Skeletal muscle satellite cell (primary cell): Measurements from ENCODE around the gene PPFIBP1.

Source experiments
- H3K27me3 ChIP-seq: 2 replicates; pipeline ENCODE4 v1.7.0; 2013; ENCODE audit warnings: low read length; ENCODE audit not compliant: control insufficient read depth, insufficient read depth
- H3K36me3 ChIP-seq: 2 replicates; pipeline ENCODE4 v1.7.0; 2013; ENCODE audit warnings: mild to moderate bottlenecking, control low read depth, low read length; ENCODE audit not compliant: insufficient read depth
- H3K4me1 ChIP-seq: 2 replicates; pipeline ENCODE4 v1.7.0; 2013; ENCODE audit warnings: low read length; ENCODE audit not compliant: control insufficient read depth, insufficient read depth
- H3K4me2 ChIP-seq: 2 replicates; pipeline ENCODE4 v1.7.0; 2013; ENCODE audit warnings: mild to moderate bottlenecking, low read length
- H3K4me3 ChIP-seq: 2 replicates; pipeline ENCODE4 v1.7.0; 2013; ENCODE audit warnings: low read length
- H3K9ac ChIP-seq: 2 replicates; pipeline ENCODE4 v1.7.0; 2013; ENCODE audit warnings: mild to moderate bottlenecking, low read depth, low read length, moderate library complexity
- H3K9me3 ChIP-seq: replicated peaks from 2 replicates; pipeline ENCODE4 v1.7.0; 2013; ENCODE audit warnings: mild to moderate bottlenecking, control low read depth, low read length

PPFIBP1 gene

DNA sequence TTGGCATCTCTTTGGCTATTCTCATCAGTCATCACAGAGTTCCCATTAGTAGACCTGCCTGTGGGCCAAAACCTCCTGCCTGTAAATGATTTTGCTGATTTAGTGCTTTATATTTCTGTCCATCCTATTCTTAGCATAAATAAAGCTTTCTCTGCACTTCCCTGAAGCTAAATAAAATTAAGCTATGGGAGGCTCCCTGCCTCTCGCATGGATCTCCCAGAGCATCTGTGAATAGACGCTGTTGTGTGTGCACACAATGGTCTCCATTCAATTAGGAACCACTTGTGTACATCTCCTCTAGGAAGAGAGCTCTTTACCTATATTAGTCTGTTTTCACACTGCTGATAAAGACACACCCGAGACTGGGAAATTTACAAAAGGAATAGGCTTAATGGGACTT lies 80.4 kb downstream of the PPFIBP1 start:
- H3K4me2 ChIP-seq: no peak overlapping the region
- peaks cover 4% of the 10 kb centered on the region for H3K36me3 ChIP-seq
- H3K9me3 ChIP-seq: no peaks in the 10 kb centered on the region
- no peak overlapping the region for H3K9ac ChIP-seq
- H3K27me3 ChIP-seq: no peaks in the 10 kb centered on the region
- peaks cover 42% of the 10 kb centered on the region for H3K4me1 ChIP-seq
- no peak overlapping the region for H3K4me3 ChIP-seq

DNA sequence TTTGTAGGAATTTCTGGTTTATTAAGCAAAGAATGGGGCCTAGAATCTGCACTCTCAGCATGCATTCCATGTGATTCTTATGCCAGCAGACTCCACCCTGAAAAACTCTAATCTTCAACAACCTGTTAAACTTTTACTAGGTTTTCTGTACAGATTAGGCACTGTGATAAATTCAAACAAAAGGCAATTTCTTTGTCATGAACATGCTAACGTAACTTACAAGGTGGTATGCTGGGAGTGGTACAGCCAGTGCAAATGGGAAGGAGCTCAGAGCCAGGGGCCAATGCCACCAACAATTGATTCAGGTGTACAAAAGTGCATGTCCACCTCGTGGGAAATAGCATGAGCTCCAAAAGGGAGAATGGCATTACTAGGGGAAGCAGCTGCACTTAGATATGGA lies 83.0 kb downstream of the PPFIBP1 start:
- H3K36me3 ChIP-seq: no peaks in the 10 kb centered on the region
- no peaks in the 10 kb centered on the region for H3K9me3 ChIP-seq
- no peaks in the 10 kb centered on the region for H3K27me3 ChIP-seq
- no peak overlapping the region for H3K4me2 ChIP-seq
- H3K9ac ChIP-seq: no peak overlapping the region
- H3K4me3 ChIP-seq: no peak overlapping the region
- H3K4me1 ChIP-seq: peaks cover 45% of the 10 kb centered on the region

DNA sequence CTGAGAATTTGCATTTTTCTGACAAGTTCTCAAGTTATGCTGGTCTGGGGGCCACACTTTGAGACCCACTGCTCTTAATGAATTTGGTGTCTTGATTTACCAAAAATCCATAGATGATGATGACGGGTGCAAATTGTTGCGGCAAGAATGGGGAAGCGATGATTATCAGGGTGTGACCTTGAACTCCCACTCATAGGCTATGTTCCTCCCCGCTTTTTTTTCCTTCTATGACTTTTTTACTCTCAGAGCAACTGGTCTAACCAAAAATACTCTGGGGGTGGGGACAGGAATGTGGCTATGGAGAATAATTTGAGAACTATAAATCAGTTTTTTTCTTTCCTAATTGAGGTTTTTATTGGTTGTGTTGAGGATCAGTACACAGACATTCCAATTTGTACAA lies 83.6 kb downstream of the PPFIBP1 start:
- Histone ChIP-seq H3K4me3 (no peak overlapping the region), H3K4me1 (peaks cover 45% of the 10 kb centered on the region), H3K27me3 (no peaks in the 10 kb centered on the region), H3K4me2 (peak overlapping the region; percentile 12), H3K9me3 (no peaks in the 10 kb centered on the region), H3K36me3 (no peaks in the 10 kb centered on the region), H3K9ac (peak overlapping the region; percentile 63)

DNA sequence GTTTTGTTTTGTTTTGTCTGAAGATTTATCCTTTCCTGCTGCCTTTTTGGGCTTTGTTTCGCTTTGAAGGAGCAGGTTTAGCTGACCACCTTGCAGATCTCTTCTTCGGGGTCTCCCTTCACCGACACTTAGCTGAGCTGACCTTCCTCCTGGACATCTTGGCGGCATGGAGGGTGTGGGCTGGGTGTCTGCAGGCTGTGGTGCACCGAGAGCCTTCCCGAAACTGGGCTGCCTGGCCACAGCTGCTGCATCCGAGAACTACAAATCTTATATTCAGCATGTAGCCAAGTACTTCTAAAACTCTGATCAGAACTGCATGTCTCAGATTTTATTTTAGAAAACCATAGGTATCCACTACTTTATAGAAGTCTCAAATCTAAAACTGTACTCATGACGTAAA lies 84.9 kb downstream of the PPFIBP1 start:
- Histone ChIP-seq H3K4me2 (peak overlapping the region; percentile 72), H3K4me3 (peak overlapping the region; percentile 53), H3K9me3 (no peaks in the 10 kb centered on the region), H3K27me3 (no peaks in the 10 kb centered on the region), H3K36me3 (no peaks in the 10 kb centered on the region), H3K4me1 (peaks cover 45% of the 10 kb centered on the region), H3K9ac (peak overlapping the region; percentile 63)

DNA sequence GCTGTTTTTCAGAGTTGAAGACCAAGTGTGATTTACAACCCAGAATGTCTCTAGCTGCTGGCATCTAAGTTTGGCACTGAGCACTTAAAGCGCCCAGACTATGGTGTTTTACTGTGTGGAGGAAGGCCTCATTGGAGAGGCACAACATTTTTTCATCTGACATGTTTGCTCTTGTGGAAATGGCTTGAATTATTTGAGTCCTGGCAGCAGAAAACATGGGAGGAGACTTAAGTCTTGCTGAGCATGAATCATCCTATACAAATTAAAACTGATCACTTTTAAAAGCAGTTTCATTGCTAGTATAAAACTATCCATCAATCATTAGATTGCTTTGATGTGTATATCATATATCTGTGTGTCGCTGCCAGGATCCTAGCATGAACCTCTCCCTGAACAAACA lies 86.4 kb downstream of the PPFIBP1 start:
- H3K36me3 ChIP-seq: no peaks in the 10 kb centered on the region
- peaks cover 58% of the 10 kb centered on the region for H3K4me1 ChIP-seq
- H3K9ac ChIP-seq: peak overlapping the region; percentile 16
- H3K27me3 ChIP-seq: no peaks in the 10 kb centered on the region
- no peaks in the 10 kb centered on the region for H3K9me3 ChIP-seq
- H3K4me3 ChIP-seq: peak overlapping the region; percentile 9
- H3K4me2 ChIP-seq: peak overlapping the region; percentile 30

DNA sequence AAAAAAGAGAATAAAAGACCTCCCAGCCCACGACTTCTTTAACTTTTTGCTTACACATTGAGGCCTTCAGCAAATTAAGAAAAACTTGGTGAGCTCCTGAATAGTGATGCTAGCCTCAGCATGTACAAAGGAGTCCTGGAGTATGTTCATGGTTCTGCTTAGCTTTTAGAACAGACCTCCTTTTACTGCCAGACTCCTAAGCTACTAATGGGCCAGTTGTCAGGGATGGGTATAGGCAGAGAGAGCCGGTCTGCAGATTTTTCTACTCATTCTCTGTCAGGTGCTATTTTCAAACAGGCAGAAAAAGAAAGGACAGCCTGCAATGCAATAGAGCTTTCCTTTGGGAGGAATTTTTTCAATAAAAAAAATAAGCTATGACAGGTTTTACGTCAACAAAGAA lies 90.4 kb downstream of the PPFIBP1 start:
- H3K9ac ChIP-seq: no peak overlapping the region
- H3K4me1 ChIP-seq: peaks cover 69% of the 10 kb centered on the region
- H3K27me3 ChIP-seq: no peaks in the 10 kb centered on the region
- H3K4me2 ChIP-seq: no peak overlapping the region
- H3K36me3 ChIP-seq: no peaks in the 10 kb centered on the region
- no peak overlapping the region for H3K4me3 ChIP-seq
- no peaks in the 10 kb centered on the region for H3K9me3 ChIP-seq

DNA sequence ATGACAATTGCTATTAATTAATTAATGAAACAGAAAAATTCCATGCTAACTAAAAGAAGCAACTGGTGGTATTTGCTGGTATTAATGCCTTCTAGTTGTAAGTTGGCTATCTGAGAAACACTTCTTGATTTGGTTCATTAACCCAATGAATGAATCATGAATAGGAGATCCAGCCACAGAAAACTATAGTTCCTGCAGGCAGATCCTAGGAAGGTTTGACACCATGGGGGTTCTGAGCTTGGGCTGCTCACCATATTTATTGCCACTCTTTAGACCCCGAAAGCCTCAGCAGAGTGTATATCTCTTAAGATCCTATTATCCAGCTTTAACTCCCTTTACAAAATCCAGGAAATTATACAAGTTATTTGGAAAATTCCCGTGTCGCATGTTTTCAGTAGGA lies 90.9 kb downstream of the PPFIBP1 start:
- peak overlapping the region; percentile 40 for H3K9ac ChIP-seq
- H3K4me1 ChIP-seq: peaks cover 69% of the 10 kb centered on the region
- no peaks in the 10 kb centered on the region for H3K36me3 ChIP-seq
- no peaks in the 10 kb centered on the region for H3K27me3 ChIP-seq
- peak overlapping the region; percentile 8 for H3K4me3 ChIP-seq
- peak overlapping the region; percentile 40 for H3K4me2 ChIP-seq
- no peaks in the 10 kb centered on the region for H3K9me3 ChIP-seq

DNA sequence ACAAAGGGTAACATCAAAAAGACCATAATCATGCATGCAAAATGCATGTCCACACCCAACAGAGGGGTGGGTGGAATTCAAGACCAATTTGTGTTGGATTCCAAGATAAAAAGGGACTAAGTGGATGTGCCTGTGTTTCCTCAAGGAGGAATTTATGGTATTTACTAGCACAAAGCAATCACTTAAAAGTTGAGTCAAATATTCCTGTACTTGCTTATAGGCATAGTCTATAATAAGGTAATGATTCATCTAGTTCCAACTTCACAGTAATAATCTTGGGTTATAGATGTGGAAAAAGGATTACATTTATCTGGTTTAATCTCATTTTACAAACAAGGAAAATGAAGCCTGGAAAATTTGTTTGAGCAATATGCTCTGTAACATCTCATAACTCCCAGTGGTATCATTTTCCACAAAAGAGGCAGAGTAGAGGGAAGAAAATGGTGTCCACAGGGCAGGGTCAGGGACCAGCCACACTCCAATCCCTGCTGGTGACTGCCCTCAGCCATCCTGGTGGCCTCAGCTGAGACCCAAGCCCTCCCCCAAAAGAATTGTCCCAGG lies 91.4 kb downstream of the PPFIBP1 start:
- Histone ChIP-seq H3K27me3 (no peaks in the 10 kb centered on the region), H3K4me3 (peak overlapping the region; percentile 8), H3K9ac (peak overlapping the region; percentile 54), H3K4me2 (peak overlapping the region; percentile 40), H3K36me3 (no peaks in the 10 kb centered on the region), H3K9me3 (no peaks in the 10 kb centered on the region), H3K4me1 (peaks cover 69% of the 10 kb centered on the region)

DNA sequence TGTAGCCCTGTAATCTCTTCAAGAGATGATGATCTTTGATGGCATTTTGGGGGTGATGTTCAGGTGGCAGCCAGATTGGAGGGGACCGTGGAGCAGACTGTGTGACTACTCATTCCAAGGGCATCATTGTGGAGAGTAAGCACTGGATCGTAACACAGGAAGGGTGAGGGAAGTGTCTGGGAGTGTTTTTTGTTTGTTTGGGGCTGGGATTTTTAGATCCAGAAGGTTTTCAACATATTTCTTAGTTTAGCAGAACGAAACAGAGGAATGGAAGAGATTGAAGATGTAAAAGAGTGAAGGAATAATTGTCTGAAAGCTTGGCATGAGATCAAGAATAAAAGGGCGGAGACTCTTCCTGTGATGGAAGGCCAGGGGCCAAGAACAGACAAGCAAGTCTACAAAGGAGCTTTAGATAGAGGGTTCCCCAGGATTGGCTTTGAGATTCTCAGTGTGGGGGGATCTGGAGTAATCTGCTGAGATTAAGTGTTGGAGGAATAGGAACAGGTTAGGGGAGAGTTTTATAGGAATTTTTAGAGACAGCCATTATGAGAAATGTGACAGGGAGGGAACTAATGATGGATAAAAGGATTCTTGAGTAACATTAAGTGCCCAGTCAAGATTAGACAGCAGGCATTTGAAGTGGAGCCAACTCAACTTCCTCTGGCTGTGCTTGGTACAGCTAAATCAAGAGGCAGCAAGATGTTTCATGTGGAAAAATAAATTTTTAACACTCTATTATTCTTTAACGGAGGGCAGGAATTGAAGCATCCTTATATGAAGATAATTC lies 92.5 kb downstream of the PPFIBP1 start:
- Histone ChIP-seq H3K4me1 (peaks cover 67% of the 10 kb centered on the region), H3K9ac (peak overlapping the region; percentile 54), H3K4me2 (no peak overlapping the region), H3K27me3 (no peaks in the 10 kb centered on the region), H3K4me3 (no peak overlapping the region), H3K36me3 (no peaks in the 10 kb centered on the region), H3K9me3 (no peaks in the 10 kb centered on the region)

DNA sequence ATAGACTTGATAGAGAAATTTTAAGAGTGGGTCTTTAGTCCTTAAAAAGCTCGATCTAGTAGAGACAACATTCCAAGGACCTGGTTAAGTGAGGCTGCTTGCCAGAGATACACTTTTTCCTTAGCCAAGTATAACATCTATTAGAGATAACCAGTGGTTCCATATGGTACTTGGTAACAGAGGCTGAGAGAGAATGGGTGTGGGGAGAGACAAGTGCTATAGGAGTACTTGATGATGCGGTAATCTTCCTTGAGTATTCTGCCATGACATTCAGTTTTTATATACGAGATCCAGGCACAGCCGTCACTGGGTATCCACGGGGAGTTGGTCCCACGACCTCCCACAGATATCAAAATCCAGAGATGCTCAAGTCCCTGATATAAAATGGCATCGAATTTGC lies 94.8 kb downstream of the PPFIBP1 start:
- no peaks in the 10 kb centered on the region for H3K27me3 ChIP-seq
- H3K9ac ChIP-seq: peak overlapping the region; percentile 46
- H3K36me3 ChIP-seq: no peaks in the 10 kb centered on the region
- H3K4me2 ChIP-seq: peak overlapping the region; percentile 12
- H3K9me3 ChIP-seq: no peaks in the 10 kb centered on the region
- H3K4me1 ChIP-seq: peaks cover 88% of the 10 kb centered on the region
- H3K4me3 ChIP-seq: no peak overlapping the region

DNA sequence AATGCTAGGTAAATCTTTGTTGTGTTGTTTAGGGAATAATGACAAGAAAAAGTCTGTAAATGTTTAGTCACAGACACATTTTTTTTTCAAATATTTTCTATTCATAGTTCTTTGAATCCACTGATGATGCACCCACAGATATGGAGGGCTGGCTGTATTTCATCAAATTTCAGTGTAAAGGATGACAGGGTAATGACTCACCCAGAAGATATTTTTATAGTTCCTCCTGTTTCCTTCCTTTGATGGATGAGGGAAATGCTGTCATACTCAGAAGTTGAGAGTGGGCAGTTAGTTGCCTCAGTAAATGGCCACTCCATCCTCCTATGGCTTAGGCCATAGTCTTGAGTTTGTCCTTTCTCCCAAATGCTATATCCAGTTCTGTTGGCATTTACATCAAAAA lies 95.3 kb downstream of the PPFIBP1 start:
- Histone ChIP-seq H3K9me3 (no peaks in the 10 kb centered on the region), H3K9ac (peak overlapping the region; percentile 46), H3K27me3 (no peaks in the 10 kb centered on the region), H3K36me3 (no peaks in the 10 kb centered on the region), H3K4me2 (peak overlapping the region; percentile 33), H3K4me3 (no peak overlapping the region), H3K4me1 (peaks cover 90% of the 10 kb centered on the region)

DNA sequence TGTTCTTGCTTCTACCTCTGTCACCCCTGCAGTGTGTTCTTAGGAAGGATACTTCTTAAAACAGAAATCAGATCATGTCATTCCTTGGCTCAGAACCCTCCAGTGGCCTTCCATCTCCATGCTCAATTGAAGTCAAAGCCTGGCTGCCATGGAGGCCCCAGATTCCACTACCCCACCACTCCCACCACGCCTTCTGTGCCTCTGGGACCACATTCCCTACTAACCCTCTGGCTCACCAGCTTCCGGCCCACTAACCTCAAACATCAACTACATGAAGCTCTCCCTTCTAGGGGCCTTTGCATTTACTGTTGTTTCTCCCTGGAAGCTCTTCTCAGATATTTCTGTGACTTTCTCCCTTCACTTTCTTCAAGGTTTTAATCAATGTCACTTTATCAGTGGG lies 96.1 kb downstream of the PPFIBP1 start:
- no peaks in the 10 kb centered on the region for H3K27me3 ChIP-seq
- H3K4me2 ChIP-seq: no peak overlapping the region
- no peaks in the 10 kb centered on the region for H3K9me3 ChIP-seq
- peaks cover 91% of the 10 kb centered on the region for H3K4me1 ChIP-seq
- H3K4me3 ChIP-seq: no peak overlapping the region
- H3K36me3 ChIP-seq: no peaks in the 10 kb centered on the region
- no peak overlapping the region for H3K9ac ChIP-seq
